Femur (tissue), 1 donor: ENCODE results near the gene MTARC2.
A peak's percentile ranks its signal among the peaks of the same experiment; 100 is the strongest.

Experiments used
- DNase-seq: peaks from one replicate; pipeline ENCODE4 v3.0.0-alpha.2; 2017

The MTARC2 gene

DNA sequence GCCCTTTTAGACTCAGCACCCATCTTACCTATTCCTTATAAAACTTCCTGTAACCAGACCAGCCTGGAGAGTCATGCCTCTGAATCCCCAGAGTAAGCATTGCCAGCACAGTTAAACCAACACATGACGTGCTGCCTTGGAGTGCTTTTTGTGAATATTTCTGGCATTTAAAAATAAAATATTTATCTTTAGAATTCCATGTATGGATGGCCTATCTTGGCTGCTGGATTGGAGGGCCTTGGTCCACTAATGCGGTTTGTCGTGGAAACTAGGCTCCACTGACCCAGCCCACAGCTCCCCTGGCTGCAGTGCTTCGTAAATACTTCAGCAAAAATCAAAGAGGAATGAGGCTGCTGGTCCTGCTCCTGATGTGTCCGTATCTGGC, 56.1 kb downstream of the MTARC2 start:
- DNase-seq, result no peak

DNA sequence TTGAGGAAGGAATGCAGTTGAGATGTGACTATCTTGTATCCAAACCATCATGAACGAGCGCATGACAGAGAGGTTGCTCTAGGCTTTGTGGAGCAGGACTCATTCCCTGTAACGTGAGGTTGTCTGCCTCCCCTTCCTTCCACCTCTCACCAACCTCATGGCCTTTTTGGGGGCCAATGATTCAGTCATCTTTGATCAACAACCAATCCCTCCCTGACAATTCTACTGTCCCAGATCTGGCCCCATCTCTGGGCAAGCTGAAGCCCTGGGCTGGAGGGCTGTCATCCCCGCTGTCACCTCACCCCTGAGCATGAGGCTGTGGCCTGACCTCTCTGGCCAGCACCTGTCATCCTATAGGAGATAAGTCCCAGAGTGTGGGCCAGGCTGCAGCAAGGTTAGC, 58.3 kb downstream of the MTARC2 start:
- no peak for DNase-seq

DNA sequence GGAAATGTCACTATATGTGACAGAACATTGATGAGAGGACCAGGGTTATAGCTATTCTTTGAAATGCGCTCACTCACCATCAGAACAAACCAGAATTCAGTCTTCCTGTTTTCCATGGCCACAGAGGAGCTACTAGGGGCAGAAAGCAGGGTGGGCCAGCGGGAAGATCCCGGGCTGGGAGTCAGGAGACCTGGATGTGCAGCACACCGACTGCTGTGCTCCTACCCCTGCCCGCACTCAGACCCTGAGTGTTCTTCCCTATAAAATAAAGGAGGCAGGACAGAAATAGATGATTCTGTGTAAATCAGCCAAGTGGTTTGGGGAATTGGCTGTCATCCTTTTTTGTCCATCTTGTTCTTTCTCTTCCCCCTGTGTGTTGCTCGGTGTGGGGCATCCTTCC, 59.6 kb downstream of the MTARC2 start:
- no peak for DNase-seq

DNA sequence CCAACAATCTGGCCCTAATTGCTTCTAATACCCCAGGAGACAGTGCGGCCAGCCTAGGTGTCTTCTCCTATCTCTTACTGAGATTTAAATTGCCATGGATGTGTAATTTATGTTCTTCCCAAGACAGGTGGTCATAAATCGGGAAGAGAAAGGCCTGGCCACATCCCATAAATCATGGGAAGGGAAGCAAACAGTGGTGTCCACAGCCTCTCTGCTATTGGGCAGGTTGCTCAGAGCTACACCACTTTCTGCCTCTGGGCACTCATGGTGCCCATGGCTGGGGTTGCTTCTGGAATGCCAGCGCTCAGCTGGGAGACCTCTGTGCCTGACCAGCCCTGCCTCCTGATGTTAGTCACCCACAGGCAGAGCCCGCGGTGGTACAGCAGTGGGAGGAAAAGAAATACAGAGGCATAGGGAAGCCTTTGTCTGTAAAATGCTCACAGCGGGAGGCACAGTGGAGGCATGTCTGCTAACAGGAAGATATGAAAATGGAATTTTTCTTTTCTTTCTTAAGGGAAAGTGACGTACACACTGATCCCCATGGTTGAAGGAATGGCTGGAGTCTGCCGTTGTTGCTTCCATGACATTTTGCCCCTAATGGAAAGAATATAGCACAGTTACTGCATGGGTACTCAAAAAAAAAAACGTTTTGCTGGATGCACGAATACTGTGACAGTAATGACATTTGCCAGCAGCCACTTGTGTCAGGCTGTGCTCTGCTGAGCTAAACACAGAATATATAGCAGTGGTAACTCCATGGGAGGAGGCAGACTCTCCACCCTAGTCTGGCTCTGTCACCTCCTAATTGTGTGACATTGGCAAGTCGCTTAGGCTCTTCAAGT, 60.4 kb downstream of the MTARC2 start:
- no peak for DNase-seq

DNA sequence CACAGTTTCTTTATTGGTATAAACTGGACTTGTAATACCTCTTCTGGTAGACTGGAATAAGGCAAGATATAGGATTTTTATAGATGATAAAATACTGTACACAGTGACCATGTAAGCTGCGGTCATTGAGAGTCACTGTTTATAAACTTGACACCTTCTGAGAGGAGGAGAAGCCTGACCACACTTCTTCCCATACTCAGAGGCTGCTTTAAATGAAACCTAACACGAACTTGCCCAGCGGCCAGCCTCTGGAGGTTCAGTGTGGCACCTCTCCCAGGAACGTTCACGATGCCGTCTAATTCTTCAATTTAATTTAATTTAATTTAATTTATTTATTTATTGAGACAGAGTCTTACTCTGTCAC, 61.0 kb downstream of the MTARC2 start:
- DNase-seq, result no peak

DNA sequence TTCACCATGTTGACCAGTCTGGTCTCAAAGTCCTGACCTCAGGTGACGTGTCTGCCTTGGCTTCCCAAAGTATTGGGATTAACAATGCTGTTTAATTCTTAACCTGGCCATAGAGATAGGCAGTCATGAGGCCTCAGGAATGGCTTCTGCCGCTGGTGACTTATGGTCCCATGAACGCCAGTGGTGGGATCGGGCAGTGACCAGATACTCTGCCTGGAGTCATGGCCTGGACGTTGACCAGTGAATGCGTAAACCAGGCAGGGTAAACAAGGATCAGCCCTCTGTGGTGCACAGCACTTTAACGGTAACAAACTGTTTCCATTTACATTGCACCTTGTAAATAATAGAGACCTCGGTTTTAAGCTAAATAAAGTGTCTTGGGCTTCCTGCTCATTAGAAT, 61.6 kb downstream of the MTARC2 start:
- DNase-seq, result no peak

DNA sequence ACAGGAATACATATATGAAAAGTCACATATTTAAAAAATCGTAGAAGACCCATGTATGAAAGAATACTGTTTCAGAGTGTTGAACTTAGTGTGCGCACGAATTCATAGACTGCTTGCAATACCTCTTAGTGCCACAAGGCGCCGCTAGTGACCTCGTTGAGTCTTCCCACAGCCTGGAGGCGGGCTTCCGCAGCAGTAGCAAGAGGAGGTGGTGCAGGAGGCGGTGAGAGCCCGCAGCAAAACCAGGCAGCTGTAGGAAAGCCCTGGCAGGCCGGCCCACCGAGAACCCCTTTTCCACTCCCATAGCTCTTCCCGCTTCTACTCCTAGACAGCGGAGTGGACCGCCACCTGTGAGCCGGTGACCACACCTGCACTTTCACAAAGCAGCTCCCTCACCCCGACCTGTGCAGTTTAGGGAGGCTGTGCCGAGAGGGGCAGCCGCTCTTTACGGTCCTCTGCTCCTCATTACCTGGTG, 62.1 kb downstream of the MTARC2 start:
- peak; percentile 85 for DNase-seq

DNA sequence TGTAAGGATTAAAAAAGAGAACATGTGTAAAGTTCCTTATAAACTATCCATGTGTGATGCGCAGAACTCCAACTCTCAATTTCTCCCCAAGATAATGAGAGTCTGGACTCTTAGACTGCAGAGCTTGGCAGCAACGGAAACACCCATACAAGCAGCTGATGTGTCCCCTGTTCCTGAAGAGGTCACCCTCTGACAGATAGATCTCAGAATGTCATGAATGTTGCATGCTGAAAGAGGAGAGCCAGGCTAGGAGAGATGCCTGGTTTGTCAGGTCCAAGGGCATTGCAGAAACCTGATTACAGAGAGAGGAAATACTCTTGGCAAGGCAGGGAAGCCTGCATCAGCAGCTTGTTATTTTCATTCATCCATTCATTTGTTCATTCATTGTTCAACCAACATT, 62.8 kb downstream of the MTARC2 start:
- DNase-seq, result no peak

DNA sequence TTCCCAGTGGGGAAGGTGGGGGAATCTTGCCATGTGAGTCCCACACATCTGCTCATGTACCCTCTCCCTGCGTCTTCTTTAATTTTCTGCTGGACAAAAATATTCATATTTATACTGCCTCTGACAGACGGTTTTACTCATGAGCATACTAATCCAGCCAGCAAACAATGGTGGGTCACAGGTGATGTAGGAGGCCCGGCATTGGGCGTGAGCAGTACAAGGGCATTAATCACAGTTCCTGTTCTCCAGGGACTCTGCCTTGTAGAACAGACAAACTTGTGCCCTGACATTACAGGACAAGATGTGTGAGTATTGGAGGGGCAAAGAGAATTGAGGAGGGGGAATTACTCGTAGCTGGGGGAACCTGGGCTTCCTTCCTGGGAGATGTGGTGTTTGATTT, 63.6 kb downstream of the MTARC2 start:
- no peak for DNase-seq

DNA sequence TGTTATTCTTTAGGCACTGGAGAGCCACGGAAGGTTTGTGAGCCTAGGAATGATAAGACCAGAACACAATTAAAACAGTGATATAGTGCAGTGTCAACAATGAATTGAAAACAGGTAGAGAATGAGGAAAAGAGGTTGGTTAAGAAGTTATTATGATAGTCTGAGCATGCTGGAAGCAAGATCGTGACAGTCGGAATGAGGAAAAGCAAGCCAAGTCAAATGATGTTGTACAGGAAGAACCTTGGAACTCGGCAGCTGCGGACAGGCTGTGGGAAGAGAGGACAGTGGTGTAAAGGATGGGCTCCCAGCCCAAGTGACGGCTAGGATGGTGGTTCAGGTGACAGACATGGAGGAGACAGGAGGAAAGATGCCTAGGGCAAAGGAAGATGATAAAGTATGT, 64.2 kb downstream of the MTARC2 start:
- DNase-seq, result no peak

DNA sequence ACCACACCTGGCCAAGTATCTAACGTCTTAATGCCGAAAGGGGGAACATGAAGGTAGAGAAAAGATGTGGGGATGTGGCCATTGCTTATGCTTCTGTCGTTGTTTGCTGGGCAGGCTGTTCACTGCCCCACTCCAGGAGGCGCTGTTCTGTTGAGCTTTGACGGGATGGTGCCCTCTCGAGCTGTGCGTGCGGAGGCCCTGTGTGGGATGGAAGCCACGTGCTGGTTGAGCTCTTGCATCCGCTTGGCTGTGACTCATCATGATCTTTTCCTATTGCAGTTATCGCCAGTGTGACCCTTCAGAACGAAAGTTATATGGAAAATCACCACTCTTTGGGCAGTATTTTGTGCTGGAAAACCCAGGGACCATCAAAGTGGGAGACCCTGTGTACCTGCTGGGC, 64.9 kb downstream of the MTARC2 start:
- DNase-seq, result no peak

DNA sequence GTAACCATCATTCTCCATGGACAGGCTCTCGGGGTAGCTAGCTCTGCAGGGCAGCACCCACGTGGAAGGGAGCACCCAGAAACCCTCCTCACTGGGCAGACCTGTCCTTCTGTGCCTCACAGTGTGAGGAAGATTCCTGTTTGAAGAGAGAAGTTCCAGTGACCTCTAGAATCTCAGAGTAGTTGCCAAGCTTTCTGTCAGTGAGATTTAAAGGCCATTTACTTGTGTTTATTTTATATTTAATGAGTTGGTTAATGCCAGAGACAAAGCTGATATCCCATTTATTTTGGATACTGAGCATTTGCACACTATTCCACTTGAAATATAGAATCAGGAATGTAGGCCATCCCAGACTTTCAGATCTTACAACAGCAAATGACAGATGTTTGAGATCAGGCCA, 67.3 kb downstream of the MTARC2 start:
- no peak for DNase-seq

DNA sequence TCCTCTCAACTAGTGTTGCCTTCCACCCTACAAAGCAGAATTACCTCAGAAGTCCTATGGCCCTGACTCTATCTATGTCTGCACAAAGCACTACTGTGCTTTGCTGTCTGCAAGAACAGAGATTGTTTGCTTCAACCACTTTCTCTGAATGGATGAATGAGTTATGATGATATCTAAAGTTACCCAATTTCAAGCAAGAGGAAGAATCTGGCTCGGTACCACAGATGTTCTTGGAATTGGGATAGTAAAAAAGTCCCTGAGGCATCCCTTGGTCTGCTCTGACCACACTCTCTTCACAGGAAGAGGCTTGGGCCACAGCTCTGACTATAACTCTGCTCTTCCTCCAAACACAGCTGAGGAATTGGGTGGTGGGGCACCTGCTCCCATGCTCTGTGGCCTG, 69.8 kb downstream of the MTARC2 start:
- no peak for DNase-seq

DNA sequence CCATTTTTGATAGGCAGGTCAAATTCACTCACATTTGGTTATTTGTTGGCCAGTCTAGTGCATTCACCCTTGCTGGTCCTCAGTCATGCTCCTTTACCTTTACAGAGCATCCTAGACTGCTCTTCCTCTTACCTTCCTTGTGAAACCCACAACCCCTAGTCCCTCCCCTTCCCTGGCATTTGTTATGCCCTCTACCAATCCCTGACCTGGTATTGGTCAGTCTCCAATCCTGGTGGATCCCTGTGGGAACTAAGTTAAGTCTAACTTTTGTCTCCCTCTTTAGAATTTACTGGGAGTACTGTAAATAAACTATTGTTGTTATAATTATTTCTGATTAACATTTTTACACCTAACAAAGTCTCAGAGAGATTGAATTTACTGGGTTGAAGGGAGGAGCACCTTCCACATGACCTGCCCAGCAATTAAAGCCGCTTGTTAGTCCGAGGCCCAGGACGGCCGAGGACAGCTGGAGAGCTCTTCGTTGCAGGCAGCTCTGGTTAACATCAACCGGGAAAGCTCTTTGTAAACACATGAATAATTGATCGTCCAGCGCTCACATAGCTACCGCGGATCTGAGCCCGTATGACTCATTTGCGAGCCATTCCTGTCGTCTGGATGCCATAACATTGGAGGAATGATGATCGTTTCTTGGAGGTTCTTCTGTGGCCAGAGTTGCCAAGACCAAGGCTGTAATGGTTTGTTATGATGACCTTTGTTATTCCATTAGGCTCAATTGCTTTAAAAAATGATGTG, 70.5 kb downstream of the MTARC2 start:
- no peak for DNase-seq

DNA sequence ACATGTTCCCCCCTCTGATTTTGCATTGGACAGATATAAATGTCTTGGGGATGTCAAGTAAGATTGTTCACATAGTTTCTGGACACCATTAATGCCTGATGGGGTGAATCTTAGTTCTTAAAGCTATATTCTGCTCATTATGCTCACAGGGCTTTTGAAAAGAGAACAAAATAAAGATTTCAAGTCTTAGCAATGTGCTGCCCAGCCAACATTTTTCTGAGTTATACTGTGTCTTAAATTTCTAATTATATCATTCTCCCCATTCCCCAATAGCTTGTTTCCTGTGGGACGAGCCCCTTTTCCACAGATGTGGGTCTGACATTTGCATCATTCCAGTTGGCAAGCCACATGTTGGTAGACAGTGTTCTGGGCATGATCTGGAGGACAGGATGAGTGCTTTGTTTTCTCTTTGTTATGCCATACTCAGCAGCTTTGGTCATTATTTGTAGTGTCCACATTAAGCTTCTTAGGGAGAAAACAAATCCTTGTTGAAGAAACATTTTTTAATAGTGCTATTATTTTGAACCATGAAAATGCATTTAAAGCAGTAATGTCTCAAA, 71.4 kb downstream of the MTARC2 start:
- no peak for DNase-seq

DNA sequence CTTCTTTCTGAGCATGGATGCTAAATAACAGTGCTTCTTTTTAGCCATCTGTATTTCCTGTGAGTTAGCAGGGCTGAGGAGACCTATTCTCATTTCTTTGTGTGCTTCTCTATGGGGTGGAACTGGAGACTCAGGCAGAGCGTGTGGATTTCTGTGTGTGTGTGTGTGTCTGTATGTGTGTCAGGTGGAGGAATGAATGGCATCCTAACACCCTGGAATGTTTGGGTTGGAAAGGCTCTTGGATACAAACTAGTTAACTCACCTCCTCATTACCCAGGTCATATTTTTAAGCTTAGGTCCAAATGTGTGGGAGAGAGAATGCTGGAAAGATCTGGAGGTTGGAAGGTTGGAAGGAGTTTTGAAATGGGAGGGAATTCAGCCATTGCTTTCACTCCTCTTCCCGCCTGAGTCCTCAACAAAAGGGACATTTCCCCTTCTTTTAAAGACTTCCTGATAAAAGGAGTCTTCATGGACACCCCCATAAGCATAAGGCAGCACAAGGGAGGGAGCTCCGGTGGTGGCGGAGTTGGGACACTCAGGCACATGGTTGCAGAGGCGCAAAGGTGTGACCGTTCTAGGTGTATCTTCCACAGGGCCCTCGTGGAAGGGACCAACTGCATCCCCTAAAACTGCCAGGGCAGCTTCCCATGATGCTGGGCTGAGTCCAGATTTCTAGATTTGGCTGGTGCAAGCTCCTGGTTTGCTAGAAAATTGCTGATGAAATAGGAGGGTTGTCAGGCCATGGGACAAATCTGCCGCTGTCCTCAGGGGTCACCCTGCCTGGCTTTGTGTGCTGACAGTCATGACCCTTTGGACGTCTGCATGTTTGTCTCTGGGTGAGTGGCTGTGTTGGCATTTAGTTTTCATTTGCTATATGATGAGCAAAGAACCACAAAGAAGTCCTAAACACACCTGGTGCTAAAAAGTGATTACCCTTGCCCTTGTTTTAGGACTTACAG, 76.2 kb downstream of the MTARC2 start:
- DNase-seq, result no peak

DNA sequence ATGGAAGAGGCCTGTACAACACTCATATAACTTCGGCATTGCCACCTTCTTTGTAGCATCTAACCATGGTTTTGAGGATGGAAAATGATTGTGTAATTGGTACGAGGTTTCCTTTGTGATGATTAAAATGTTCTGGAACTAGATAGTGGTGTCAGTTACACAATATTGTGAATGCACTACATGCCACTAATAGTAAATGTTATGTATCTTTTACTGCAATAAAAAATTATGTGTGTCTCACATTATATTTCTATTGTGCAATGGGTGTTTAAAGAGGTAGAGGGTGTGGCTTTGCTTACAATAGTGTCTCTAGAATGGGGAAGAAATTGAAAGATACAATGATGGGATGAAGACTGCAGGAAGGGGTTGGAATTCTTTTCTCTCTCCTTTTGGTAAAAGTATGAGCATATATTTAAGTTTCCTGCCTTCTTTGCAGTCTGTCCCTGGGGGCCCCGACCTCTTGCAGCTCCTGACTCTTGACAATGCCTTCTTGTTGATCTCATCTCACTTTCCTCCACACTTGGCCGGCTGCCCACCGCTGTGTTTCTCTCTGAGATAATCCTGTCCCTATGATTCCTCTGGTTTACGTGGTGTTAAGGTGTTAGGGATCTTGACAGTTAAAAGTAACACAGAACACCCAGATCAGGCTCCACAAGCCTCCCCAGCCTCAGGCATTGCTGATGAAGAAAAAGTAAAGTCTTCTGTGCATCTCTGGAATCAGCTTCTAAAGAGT, 77.9 kb downstream of the MTARC2 start:
- no peak for DNase-seq

DNA sequence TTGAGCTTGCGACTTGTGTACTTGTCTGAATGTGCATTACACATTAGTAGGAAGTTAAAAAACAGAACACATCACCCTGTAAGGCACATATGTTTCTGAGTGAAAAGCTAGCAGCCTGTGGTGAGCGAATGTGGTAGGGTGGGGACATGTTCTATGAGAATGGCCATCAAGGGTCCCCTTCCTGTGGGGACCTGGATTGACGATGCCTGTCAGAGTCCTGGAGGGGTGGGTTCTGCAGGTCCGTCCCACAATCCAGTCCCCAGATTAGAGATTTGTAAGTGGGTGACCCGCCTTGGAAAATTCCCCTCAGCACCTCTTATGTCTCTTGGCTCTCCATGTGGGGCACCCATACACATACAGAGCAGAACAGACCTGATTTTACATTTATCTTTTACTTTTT, 78.6 kb downstream of the MTARC2 start:
- DNase-seq, result no peak

DNA sequence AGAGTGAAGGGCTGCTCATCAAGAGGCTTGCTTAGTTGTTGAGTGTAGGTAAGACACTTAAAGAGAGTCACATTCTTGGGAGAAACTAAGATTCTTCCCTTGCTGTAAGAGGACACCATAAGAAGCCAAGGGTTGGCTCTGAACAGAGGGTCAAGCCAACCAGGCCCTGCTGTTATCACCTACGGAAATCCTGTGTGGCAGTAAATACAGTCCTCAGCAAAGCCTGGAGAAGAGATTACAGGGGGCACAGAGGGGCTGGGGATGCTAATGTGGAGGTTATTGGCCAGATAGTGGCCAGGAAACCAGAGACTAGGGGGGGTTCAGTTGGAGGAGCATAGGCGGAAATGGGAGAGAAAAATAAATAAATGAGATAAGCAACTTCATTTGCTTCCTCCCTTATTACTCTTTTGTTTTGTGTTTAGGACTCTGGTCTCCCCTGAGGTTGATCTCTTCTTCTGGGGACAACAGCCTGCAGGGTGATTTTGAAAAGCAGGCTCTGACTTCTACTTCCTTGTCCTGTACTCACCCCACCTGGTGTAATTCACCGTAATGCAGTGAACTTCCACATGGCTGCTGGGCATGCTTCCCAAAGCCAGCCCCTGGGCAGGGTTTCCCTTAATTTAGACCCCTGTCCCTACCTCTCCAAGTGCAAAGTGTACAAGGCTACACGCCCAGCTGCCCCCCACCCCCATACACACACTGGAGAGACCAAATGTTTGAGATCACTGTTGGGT, 79.5 kb downstream of the MTARC2 start:
- no peak for DNase-seq

DNA sequence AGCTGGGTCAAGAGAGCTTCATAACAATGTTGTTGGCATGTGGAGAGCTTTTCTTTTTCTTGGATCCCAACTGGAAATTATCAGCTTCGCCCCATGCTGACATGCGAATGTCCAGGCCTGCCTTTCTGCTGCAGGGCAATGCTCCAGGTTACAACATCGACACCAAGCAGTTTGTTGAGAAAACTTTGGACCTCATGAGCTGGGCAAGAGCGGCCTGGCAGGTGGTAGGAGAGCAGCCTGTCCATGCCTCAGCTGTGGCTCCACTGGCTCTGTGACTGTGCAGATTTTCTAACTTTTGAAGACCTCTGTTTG, 80.0 kb downstream of the MTARC2 start:
- no peak for DNase-seq

DNA sequence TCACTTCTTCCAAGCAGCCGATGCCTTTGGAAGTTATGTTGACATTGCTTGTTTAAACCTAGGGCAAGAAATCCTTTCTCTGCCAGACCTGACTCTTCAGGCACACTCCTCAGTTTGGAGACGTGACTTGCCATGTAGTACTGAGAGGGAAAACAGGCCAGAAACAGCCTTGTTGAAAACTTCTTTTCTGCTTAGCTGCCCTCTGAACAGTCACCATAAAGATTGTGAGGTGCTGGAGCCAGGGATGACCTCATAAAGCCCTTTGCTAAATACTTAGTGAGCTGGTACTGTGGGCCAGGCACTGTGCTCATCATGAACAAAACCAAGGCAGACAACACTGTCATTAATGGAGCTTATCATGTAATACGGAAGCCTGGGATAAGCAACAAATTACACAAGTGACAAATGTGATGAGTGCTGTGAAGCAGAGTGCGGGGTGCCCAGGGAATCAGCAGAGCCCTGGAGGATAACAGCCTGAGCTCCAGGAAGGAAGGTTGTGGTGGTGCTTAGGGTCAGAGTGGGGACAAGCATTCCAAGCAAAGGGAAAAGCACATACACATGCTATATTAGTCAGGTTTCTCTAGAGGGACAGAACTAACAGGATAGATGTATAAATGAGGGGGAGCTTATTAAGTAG, 80.9 kb downstream of the MTARC2 start:
- DNase-seq, result no peak
